NCI-H2196 (cell line): ENCODE results near the gene OR10G2.

Experiments used
- DNase-seq: peaks from one replicate; lab custom pipeline; 2025; ENCODE audit not compliant: unreplicated experiment; lab: John Stamatoyannopoulos, UW

The OR10G2 gene

DNA sequence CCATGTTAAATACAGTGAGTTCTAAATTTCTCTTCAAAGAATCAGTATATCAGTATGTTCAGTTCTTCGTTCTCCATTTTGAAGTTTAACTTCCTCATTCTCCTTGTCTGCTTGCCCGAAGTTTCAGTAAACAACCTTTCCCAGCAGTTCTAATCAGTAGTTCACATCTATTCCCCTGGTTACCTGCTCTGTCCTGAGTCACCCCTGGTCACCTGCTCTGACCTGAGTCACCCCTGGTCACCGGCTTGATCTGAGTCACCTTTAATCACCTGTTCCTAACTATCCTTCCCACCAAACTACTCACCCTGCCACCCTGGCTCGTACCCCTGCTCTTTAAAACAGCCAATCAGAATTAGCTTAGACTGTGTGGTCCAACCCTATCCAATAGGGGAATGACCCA, 45.4 kb downstream of the OR10G2 start:
- DNase-seq: no peak
